Fibroblast of the conjunctiva (primary cell): Measurements from ENCODE around the gene USP6.
"Not testable (repeated sequence)": the region's sequence is repeated elsewhere in the genome, so short reads cannot be mapped to it uniquely, and the experiment has no call there.

Source experiments
- DNase-seq: peaks from one replicate; pipeline ENCODE4 v3.0.0-alpha.2; 2010; ENCODE audit warnings: low read depth

The USP6 gene

DNA sequence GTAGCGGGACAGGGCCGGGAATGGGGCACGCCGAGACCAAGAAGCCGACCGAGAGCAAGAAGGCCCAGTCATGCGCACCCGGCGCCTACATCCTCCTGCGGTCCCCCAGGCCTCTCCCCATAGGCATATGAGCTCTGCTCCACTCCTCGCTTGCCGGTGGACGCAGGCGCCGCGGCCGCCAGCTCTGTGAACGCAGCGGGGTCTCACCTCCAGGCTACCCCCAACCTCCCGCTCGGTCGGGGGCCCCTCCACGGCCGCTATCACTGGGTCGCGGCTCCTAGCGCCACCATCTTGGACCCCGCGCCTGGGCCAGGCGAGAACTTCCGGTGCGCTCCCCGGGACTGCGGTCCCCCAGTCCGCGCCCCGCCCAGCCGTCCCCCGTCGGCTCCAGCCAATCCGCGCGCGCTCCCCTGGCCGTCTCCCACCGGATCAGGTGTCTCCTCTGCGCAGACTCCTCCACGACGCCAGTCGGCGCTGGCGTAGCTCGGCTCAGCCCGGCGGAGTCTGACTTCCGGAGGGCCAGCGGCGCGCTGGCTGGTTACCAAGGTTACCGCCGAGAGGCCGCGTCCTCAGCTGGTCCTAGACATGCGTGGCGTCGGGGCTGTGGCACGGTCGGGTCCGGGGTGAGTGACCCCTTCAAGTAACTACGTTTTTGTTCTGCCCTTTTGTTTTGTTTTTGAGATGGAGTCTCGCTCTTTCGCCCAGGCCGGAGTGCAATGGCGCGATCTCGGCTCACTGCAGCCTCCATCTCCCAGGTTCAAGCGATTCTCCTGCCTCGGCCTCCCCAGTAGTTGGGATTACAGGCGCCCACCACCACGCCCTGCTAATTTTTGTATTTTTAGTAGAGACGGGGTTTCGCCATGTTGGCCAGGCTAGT, 75.9 kb downstream of the USP6 start, which contains the start of gene ZNF594:
ZNF594 (minus strand) TSS at position 328 of the 877 bp plus-strand sequence. CDS start 7,612 bp downstream, outside the sequence.
- peak; percentile 93 for DNase-seq

DNA sequence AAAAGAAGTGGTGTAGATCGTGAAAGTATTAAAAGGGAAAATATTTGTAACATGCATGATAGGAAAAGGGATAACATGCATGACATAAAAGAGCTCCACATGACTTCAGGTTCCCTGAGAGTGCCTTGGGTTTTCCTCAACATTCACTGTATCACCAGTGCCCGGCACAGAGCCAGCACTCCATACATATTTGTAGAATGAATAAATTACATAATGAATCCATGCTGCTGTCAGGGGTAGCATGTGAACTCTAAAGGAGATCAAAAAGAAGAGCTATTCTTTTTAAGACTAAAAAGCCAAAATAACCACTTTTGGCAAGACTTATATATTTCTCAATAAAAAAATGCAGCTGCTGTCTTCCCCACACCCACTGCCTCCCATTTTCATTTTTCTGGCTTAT, 78.5 kb downstream of the USP6 start:
- DNase-seq, result no peak

DNA sequence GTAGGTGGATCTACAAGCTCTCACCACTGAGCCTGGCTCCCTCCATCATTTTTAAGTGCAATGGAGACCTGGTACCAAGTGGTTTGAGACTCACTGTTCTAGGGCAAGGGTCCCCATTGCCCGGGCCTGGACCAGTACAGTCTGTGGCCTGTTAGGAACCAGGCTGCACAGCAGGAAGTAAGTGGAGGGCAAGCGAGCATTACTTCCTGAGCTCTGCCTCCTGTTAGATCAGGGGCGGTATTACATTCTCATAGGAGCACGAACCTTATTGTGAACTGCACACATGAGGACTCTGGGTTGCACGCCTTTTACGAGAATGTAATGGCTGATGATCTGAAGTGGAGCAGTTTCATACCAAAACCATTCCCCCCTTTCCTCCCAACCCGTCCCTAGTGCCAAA, 82.6 kb downstream of the USP6 start:
- no peak for DNase-seq

DNA sequence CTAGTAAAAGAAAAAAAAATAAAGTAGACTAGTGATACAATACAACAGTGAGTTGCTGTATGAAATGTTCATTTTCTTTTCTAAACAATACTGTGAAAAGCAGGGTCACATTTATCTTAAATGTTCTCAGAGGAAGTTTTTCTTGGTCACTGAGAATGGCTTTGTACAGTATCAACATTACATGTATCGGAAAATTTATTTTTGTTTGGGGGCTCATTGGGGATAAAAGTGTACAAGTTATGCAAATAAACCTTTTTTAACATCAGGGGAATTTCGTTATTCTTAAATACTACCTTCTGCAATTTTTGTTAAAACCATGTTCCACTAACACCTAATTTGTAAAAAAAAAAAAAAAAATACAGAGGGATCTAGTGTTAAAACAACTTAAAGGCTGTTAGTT, 84.5 kb downstream of the USP6 start:
- no peak for DNase-seq

DNA sequence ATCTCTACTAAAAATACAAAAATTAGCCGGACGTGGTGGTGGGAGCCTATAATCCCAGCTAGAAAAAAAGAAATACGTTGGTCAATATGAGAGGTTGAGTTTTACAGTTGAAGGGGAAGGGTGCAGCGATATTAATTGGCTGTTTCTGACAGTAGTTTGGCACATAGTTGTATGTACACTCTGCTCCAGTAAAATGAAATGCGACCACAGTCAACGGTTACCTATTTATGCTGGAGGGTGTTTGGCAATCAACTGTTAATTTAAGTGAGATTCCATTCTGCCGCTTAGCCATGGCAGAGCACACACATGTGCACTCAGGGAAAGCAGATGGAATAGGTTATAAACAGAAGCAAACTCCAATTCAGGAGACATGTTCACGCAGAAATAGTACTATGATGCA, 85.2 kb downstream of the USP6 start:
- no peak for DNase-seq

DNA sequence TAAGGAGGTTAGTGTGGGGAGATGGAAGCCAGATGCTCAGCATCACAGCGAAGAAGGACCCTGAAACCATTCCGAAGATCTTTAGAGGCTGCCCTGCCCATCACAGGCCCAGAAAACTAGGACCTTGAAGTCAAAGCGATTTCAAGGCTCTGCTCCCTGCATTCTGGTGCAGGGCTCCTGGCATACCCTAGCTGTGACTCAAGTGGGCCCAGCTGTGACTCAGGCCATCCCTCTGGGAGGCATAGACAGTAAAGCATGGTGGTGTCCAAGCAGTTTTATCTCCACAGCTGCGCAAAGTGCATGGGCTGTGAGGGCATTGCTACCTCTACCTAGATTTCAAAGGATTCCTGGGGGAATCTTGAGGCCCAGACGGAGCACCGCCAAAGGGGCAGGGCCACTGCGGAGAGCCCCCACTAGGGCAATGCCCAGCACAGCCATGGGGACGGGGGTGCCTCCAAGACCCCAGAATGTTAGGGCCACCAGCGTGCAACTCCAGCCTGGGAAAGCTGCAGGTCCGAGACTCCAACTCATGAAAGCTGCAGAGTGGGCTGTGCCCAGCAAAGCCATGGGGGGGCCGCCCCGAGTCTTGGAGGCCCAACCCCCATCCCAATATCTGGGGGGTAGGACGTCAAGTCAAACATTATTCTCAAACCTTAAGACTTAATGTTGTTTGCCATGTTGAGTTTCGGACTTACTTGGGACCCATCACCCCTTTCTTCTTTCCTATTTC, 87.5 kb downstream of the USP6 start:
- no peak for DNase-seq

DNA sequence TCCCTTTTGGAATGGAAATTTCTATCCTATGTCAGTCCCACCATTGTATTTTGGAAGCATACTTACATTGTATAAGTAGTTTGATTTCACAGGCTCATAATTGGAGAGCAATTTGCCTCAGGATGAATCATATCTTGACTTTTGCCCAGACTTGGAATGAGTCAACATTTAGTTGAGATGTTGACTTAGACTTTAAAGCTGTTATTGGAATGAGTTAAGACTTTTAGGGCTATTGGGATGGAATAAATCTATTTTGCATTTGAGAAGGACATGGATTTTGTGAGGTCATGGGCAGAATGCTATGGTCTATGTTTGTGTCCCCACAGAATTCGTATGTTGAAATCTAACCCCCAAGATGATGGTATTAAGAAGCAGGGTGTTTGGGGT, 88.1 kb downstream of the USP6 start:
- peak; percentile 17 for DNase-seq

DNA sequence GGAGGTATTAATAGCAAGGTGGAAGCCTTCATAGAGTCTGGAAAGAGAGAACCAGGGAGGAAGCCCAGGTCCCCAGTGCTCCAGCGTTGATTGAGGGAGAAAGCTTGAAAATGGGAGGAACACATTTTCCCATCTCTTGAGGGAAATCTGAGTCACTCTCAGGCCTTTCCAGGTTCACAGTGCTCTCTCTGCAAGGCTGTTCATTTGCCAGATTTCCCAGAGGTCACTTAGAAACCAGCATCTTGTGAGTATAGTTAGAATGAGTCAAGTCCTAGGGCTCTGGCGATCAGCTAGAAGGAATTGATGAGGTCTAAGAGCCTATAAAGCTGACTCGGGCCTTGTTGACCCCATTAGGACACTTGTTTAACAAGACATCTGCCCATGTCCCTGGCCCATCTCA, 93.6 kb downstream of the USP6 start:
- DNase-seq, result no peak

DNA sequence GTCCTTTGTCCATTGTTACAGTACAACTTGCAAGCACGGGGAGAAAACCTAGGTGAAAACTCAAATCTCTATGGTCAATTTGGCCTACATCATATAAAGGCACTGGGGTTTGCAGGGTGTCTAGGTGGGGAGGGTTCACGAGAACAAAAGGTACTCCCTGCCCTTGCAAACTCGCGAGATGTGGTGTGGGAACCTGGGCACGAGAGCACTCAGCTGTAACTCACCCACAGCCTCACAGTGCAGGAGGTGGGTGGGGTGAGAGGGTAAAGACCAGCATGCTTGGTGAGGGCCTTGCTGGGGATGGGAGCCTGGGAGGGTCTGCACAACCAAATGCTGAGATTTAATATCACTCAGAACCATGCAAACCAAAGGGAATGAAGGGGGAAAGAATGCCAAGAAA, 94.3 kb downstream of the USP6 start:
- DNase-seq, result no peak

DNA sequence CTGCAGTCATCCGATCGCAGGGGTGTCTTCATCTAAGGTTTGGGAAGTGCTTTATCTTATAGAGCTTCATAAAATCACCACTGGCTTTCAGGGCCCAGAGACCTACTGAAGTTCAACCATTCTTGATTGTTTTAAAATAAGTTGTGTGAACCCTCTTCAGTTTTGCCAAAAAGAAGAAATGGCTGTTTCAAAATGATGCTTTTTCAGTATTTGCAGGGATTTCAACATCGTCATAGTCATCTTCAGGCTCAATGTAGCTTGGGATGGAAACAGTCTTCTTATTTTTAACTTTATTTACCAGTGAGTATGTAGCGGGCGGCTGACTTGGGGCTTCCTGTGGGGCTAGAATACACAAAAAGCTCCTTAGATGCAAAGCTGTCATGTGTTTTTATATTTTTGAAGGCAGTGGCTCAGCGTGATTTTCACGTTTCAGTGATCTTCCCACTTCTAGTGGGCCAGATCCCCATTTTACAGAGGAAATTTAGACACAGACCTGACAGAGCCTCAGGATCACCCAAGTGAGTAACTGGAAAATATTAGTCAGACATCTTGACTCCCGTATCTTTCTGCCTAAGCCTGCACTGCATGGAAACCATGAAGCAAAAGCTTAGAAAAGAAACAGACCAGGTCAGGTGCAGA, 94.9 kb downstream of the USP6 start:
- DNase-seq, result no peak

DNA sequence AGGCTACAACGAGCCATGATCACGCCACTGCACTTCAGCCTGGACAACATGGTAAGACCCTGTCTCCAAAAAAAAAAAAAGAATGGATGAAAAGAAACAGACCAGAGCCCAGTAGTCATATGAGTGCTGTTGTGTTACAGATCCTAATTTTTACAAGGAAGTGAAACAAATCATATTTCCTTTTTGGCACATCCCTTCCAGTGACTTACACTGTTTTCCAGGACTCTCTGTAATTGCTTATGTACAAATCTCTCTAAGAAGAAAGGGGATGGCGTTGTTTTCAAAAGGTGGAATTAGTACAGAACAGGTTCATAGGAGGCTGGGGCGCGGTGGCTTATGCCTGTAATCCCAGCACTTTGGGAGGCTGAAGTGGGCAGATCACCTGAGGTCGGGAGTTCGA, 95.6 kb downstream of the USP6 start:
- no peak for DNase-seq

DNA sequence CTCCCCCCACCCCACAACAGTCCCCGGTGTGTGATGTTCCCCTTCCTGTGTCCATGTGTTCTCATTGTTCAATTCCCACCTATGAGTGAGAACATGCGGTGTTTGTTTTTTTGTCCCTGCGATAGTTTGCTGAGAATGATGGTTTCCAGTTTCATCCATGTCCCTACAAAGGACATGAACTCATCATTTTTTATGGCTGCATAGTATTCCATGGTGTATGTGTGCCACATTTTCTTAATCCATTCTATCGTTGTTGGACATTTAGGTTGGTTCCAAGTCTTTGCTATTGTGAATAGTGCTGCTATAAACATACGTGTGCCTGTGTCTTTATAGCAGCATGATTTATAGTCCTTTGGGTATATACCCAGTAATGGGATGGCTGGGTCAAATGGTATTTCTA, 101.7 kb downstream of the USP6 start:
- not testable (repeated sequence) for DNase-seq

DNA sequence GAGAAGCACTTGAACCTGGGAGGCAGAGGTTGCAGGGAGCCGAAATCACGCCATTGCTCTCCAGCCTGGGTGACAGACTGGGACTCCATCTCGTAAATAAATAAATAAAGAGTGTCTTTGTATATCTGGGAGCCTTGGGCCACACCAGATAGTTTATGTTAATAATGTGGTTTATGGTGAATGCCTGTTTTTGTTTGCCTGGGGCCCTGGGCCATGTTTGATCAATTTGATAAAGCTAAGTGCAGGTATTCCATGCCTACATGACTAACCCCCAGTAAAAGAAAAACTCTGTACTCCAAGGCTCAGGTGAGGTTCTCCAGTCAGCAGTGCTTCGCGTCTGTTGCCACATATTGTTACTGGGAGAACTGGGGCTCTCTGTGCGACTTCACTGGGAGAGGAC, 103.7 kb downstream of the USP6 start:
- DNase-seq, result no peak

DNA sequence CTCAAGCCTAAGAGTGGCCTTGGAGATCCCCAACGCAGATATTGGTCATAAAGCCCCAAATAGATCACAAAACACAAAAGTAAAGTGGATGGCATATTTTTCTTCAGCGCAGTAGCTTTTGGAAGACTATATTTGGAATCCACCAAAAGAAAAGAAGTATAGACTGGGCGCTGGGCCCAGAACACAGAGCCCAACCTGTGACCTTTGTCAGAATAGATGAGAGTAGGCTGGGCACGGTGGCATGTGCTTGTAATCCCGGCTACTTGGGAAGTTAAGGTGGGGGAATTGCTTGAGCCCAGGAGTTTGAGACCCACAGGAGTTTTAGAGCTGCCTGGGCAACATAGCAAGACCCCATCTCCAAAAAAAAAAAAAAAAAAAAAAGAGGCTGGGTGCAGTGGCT, 104.2 kb downstream of the USP6 start:
- no peak for DNase-seq

DNA sequence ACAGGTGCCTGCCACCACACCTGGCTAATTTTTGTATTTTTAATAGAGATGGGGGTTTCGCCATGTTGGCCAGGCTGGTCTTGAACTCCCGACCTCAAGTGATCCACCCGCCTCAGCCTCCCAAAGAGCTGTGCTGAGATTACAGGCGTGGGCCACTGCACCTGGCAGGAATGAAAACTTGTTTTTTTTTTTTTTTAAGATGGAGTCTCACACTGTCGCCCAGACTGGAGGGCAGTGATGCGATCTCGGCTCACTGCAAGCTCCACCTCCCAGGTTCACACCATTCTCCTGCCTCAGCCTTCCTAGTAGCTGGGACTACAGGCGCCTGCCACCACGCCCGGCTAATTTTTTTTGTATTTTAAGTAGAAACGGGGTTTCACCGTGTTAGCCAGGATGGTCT, 106.1 kb downstream of the USP6 start:
- not testable (repeated sequence) for DNase-seq
